ENCODE measurements around the gene IFNG.

The IFNG gene

DNA sequence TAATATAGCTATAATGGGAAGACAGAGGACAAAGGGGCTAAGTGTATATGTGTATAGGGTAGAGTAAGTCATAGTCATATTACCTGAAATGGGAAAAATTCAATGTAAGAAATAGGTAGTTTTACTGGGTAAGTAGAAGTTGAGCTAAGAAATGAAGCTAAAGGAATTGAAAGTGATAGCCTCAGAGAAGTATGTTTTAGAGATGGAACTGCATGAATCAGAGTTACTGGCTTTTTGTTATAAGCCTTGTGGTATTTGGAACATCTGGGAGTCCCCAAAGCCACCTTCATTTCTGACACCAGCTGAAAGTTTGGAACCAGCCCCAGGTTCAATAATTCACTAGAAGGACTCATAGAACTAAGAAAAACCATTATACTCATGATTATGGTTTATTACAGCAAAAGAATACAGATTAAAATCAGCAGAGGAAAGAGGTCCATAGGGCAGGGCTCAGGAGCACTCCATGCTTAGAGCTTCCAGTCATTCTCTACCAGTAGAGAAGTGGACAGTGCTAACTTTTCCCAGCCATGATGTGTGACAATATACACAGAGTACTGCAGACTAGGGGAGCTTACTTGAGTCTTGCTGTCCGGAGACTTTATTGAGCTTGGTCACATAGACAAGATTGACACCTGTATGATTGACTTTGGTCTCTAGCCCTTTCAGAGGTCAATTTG lies 9.8 kb upstream of the IFNG start:
- in situ Hi-C loops (cut with HindIII; ENCODE audit: low sequenced_read_pairs), result no loop called here
- H3K4me3 ChIP-seq (ENCODE audit: low read depth, low read length), result no peak overlapping the region
- no peak for TF ChIP-seq CTCF (IDR thresholded peaks at IDR 0.05; ENCODE audit: low read depth, low read length, missing control alignments)
- no peak for DNase-seq (ENCODE audit: low read depth)

DNA sequence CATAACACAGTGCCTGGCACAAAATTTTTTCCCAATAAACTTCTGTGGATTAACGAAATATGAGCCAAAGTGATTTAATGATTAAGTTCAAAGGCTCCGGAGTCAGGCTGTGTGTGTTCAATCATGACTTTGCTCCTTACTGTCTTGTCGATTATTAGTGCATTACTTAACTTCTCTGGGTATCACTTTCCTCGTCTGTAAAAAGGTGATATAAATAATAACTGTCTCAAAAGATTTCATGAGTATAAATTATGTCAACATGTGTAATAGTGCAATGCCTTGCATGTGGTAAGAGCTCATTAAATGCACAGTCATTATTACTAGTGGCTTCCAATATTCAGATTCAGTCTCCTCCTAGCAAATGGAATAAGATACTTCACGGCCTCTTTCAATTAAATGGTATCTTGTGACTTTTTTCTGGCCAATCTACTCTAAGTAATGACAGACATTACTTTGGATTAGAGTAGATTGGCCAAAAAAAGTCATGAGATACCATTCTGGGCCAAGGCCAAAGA lies 6.8 kb upstream of the IFNG start:
- no peak overlapping the region for H3K4me3 ChIP-seq (ENCODE audit: low read depth, low read length)
- no peak for DNase-seq (ENCODE audit: low read depth)
- TF ChIP-seq CTCF (IDR thresholded peaks at IDR 0.05; ENCODE audit: low read depth, low read length, missing control alignments), result no peak
- in situ Hi-C loops (cut with HindIII; ENCODE audit: low sequenced_read_pairs), result no loop called here

DNA sequence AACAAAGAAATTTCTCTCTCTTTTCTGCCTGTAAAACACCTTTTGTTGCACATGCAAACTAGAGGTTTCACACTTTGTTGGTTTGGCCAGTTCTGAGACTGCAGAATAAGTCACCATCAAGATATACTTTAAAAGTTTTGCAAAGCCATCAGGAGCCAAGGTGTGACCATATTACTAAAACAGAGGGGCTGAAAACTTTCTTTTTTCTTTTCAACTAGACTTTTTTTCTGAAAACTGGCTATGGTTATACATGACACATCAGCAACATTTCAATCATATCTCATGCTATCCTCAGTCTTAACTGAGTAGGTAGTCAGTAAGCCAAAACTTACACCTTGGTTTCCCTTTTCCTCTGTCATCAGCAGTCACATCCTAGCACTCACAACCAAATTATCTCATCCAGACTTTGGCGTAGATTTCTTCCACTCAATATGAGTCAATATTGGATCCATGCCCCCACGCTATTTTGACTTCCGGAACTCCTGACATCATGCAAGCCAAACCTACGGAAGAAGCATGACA lies 4.1 kb upstream of the IFNG start:
- TF ChIP-seq CTCF (IDR thresholded peaks at IDR 0.05; ENCODE audit: low read depth, low read length, missing control alignments), result no peak
- in situ Hi-C loops (cut with HindIII; ENCODE audit: low sequenced_read_pairs), result no loop called here
- H3K4me3 ChIP-seq (ENCODE audit: low read depth, low read length), result no peak overlapping the region
- no peak for DNase-seq (ENCODE audit: low read depth)

DNA sequence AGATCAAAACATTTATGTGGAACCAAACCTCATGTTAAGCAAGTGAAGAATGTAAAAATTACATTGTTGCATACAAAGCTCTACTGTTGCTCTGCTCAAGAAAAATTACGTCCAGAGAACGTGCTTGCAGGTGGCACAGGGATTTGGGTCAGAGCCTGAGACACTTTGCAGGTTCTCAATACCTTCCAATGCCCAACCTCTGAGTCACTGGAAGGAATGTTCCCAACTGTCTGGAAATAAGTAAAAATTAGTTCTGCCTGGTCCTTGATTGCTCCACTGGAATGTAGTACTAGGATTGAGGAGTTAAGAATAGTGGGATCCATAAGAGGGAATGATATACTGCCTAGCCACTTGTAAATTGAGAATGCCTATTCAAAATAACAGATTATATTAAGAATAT lies 2.8 kb upstream of the IFNG start:
- in situ Hi-C loops (cut with HindIII; ENCODE audit: low sequenced_read_pairs), result no loop called here
- no peak for TF ChIP-seq CTCF (IDR thresholded peaks at IDR 0.05; ENCODE audit: low read depth, low read length, missing control alignments)
- DNase-seq (ENCODE audit: low read depth), result no peak
- H3K4me3 ChIP-seq (ENCODE audit: low read depth, low read length), result no peak overlapping the region

DNA sequence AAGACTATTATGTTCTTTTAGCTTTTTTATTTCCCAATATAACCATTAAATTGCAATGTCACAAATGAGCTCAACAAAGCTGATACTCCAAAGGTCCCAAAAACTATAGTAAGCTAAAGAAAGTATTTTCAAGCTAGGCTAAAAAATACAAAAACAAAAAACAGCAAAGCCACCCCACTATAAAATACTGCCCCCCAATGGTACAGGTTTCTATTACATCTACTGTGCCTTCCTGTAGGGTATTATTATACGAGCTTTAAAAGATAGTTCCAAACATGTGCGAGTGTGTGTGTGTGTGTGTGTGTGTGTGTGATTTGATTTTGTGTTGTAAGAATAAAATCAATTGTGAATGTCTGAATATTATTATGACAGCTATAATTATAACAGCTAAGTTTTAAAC lies 1.1 kb downstream of the IFNG start:
- in situ Hi-C loops (cut with HindIII; ENCODE audit: low sequenced_read_pairs), result no loop called here
- TF ChIP-seq CTCF (IDR thresholded peaks at IDR 0.05; ENCODE audit: low read depth, low read length, missing control alignments), result peak; percentile 9
- DNase-seq (ENCODE audit: low read depth), result no peak
- no peak overlapping the region for H3K4me3 ChIP-seq (ENCODE audit: low read depth, low read length)

DNA sequence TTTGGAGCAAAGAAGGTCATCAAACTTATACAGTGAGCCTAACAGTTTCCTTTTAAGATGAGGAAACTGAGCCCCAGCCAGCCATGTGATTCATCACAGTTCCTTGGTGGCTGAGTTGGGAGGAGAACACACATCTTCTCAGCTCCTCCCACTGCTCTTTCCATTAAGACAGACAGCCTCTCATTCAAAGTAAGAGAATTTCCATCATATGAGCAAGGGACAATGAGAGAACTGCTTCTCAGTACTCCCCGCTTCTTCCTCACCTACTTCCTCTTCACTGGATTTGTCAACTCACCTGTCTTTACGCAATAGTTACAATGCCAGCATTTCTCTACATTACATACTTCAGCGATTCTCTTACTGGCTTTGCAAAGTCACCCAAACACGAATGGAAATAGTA lies 2.2 kb downstream of the IFNG start:
- TF ChIP-seq CTCF (IDR thresholded peaks at IDR 0.05; ENCODE audit: low read depth, low read length, missing control alignments), result no peak
- no peak for DNase-seq (ENCODE audit: low read depth)
- in situ Hi-C loops (cut with HindIII; ENCODE audit: low sequenced_read_pairs), result no loop called here
- no peak overlapping the region for H3K4me3 ChIP-seq (ENCODE audit: low read depth, low read length)

Measured in astrocyte of the cerebellum (primary cell).